HG03342 (cell line): ENCODE results near the gene PSIP1.
"Not testable (repeated sequence)": the region's sequence is repeated elsewhere in the genome, so short reads cannot be mapped to it uniquely, and the experiment has no call there.

Experiments used
- ATAC-seq: cut with Tn5 transposase; IDR thresholded peaks from one replicate; pipeline ENCODE4 v1.9.1; 2021; ENCODE audit warnings: mild to moderate bottlenecking, moderate library complexity; ENCODE audit not compliant: unreplicated experiment

PSIP1 gene

DNA sequence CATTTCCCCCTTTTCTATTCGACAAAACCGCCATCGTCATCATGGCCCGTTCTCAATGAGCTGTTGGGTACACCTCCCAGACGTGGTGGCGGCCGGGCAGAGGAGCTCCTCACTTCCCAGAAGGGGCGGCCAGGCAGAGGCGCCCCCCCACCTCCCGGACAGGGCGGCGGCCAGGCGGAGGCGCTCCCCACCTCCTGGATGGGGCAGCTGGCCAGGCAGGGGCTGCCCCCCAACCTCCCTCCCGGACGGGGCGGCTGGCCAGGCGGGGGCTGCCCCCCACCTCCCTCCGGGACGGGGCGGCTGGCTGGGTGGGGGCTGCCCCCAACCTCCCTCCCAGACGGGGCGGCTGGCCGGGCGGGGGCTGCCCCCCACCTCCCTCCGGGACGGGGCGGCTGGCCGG, 68.9 kb downstream of the PSIP1 start:
- ATAC-seq: not testable (repeated sequence)

DNA sequence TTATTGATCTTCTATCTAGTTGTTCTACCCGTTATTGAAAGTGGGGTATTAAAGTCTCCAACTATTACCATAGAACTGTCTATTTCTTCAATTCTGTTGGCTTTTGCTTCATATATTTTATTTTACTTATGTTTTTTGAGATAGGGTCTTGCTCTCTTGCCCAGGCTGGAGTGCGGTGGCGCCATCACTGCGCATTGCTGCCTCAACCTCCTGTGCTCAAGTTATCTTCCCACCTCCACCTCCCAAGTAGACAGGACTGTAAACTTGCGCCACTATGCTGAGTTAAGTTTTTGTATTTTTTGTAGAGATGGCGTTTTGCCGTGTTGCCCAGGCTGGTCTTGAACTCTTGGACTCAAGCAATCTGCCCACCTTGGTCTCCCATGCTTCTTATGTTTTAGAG, 71.9 kb downstream of the PSIP1 start:
- ATAC-seq: no peak

DNA sequence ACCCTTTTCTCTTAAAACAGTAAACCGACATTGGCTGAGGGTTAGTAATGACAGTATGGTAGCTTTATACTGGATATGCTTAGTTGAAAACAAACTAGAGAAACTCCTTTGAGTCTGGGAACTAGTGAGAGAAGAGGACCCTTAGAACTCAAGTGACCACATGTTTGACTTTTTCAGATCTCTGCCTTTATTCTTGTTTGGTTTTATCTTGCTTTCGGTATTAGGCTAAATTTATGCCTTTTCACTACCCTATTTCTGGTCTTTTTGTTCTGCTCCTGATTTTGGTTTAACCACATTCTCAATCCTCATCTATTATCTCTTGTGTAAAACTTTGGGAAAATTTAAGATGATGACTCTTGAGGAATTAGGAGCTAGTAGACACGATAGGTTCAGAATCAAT, 77.1 kb downstream of the PSIP1 start:
- ATAC-seq: no peak

DNA sequence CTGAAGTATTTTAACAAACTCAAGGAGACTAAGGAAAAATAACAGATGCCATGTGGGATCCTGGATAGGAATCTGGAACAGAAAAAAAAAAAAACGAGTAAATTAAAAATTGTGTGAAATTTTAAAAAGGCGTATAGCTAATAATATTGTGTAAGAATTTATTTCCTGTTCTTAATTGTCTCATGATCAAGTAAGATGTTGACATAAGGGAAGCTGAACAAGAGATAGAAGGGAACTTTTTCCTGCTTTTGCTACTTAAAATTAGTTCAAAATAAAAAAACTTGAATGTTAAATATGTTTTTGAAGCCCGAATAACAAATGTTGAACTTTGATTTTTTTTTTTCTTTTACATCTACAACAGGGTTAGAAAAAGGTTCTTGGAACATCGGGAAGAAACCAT, 77.6 kb downstream of the PSIP1 start:
- ATAC-seq: no peak

DNA sequence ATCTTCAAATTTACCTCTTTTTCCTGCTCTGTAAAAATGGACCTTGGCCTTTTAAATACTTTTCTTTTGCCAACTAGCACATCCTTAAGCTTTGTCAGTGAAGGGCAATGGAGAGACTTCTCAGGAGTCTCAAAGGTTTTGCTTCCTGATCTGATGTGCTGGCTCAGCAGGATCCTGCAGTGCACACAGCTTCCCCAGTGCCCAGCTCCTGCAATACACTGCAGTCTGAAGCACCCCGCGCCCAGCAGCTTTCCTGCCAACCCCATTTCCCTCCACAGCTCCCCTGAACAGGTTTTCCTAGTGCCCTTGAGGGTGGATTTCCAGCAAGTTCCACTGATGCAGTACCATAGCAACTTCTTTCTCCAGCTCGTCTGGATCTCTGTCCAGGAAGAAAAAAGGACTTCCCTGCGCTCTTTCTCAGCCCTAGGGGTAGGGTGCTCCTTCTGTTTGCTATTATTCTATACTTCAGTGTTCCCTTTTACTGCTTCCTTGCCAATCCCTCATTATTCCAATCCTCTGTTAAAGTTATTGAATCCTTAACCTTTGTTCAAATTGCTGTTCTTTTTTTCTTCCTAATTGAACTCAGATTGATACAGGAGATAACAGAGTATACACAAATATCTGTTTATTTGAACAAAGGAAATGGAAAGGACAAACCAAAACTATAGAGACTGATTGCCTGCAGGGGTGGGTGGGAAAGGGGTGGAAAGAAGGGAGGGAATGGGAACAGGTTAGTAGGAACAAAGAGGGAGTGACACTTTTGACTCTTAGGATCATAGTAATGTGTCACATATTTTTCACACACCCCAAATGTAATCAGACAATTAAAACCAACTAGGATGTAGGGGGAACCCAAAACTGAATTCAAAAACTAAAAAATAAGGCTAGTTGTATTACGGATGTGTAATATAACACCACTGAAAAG, 79.6 kb downstream of the PSIP1 start:
- ATAC-seq: no peak

DNA sequence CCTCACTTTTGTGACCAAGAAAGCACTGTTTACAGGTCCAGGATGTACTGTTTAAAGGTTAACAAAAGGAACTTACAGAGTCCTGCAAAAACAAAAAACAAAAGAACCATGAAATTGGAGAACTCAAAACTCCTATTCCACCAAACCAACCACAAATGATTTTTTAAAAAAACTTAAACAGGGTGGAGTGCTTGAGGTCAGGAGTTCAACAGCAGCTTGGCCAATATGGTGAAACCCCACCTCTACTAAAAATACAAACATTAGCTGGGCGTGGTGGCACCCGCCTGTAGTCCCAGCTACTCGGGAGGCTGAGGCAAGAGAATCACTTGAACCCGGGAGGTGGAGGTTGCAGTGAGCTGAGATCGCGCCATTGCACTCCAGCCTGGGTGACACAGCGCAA, 83.1 kb downstream of the PSIP1 start:
- ATAC-seq: not testable (repeated sequence)

DNA sequence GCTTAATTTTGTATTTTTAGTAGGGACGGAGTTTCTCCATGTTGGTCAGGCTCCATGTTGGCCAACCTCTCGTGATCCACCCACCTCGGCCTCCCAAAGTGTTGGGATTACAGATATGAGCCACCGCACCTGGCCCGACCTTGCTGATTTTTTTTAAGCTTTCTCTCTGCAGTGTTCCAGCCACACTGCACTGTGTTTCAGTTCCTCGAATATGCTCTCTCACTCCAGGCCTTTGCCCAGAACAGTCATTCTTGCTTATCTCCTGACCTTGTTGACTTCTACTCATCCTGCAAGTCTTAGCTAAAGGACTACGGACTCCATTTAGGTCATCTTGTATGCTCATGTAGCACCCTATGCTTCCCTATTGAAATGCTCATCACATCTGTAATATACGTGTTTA, 84.8 kb downstream of the PSIP1 start:
- peak; percentile 35 for ATAC-seq

DNA sequence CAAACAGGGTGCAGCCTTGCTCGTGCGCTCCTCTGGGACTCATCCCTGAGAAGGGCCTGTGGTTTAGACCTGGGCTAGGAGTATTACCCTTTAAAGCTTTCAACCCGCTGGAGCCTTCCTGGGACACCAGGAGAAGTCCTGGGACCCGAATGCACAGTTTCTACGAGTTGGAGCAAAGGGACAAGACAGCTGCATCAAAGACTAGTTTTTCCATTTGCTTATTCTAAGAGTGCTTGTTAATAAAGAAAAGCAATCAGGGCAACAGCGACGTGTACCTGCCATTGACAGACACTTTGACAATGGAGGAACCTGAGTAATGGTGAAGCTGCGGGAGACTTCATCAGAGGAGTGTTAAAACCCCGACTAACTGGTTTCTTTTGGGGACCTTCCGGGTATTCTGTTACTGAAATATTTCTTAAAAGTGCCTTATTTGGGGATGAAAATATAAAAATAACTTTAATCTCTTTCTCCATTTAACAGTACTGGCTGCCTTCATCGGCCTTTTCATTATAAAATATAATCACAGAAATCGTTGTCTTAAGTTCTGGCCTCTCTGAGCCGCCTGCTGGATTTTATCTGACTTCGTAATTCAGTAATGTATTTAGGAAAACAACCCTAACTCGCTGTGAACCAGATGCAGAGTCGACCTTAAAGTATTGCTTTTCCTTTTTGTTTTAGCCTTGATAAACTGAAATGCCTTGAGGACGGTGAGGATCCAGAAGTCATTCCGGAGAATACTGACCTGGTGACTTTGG, 87.4 kb downstream of the PSIP1 start:
- ATAC-seq: no peak

DNA sequence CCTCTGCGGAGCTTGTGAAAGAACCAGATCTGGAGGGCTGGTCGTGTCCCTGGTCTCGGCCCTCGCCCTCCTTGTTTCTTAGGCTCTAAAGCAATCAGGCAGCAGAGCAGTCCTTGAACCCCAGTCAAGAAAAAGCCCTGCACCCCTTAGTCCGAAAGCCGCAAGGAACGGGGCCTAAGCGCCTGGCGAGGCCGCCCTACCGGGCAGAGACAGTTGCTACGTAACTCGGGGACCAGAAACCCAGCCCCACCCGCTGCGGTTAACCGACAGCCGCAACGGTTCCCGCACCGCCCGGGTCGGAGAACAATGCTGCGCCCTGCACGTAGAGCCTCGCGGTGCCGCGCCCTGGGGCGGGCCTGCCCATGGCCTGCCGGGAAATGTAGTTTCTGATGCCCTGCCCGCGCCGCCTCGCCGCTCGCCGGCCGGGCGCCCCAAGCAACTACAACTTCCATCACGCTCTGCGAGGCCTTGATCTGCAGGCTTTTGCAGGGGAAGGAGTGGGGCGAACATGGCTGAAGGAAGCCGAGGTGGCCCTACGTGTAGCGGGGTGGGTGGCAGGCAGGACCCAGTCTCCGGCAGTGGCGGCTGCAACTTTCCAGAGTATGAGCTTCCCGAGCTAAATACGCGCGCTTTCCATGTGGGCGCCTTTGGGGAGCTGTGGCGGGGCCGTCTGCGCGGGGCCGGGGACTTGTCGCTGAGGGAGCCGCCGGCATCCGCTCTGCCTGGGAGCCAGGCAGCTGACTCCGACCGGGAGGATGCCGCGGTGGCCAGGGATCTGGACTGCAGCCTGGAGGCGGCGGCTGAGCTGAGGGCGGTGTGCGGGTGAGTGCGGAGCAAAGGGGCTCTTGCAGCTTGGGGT, 88.2 kb downstream of the PSIP1 start, which contains the start of gene SNAPC3:
SNAPC3 (plus strand) TSS at position 505 of the 859 bp plus-strand sequence; CDS start at position 509, 4 bp downstream.
- peak; percentile 96 for ATAC-seq

DNA sequence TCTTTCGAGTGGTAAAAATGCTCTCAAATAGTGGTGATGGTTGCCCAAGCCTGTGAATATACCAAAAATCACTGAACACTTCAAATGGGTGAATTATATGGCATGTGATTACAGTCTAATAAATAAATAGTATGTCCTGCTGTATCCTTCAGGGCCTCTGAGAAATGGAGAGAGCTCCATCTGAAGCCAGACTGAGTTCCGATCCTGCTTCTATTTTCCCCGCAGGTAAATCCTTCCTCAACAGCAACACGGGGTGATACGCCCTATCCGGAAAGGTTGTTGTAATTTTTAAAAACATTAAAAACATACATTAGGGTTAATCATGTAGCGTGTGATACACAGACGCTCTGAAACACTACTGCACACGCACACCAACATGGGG, 88.8 kb downstream of the PSIP1 start:
- ATAC-seq: no peak

DNA sequence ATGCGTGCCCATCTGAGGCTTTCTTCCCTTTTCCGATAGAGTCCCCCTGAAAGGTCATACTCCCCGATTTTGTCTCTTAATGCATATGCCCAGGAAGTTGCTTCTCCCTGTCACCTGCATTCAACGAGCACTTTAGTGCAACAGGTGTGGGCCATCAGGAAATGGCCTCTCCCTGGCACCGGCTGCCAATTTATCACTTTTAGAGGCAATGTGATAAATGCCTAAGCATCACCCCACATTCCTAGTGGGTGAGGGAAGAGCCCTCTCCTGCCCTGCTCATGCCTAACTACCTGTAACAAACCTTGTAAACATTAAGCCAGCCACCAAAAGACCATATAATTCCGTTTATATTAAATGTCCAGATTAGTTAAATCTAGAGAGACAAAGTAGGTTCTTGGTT, 89.2 kb downstream of the PSIP1 start:
- no peak for ATAC-seq

DNA sequence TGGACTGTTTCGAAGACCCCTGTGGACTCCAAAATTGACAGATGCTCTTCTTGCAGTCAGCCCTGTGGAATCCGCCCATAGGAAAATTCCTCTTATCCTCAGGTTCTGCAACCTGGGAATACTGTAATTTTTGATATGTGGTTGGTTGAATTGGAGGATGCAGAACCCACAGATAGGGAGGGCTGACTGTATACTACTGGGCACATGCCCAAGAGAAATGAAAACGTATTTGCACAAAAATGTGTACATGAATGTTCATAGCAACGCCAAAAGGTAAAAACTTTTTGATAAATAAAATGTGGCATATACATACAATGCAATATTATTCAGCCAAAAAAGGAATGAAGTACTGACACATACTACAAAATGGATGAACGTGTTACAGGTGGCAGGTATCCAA, 90.0 kb downstream of the PSIP1 start:
- ATAC-seq: no peak

DNA sequence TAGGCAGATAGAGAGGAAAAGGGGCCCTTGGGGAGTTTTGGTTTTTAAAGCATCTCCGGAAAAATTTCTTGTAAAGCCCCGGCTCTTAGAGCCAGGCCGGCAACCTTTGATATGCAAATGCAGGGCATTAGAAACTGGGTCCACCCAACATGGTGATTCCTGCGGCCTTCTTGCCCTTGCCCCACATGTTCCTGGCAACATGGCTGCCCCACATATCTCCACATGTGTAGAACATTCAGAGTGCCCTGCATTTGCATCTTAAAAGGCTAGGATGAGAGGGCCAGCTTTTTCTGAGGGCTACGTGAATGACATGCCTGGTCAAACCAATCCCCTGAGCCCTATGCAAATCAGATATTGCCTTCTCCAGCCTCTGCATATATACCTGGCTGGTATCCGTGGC, 93.1 kb downstream of the PSIP1 start:
- ATAC-seq: no peak

DNA sequence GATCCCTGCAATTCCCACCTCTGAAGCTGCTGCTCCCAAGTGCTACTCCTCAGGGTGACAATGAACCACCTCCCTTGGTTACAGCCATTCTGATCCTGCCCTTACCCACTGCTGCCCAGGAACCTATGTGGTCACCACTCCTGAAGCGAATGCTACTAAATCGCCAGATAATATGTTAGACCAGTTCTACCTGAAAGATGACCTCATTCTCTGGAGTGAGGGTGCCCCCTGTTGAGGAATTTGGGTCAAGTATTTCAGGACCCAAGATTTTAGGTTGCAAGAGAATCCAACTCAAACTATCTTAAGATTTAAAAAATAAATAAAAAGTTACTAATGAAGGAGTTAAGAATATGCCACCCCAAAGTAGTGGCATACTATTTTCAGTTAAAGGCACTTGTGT, 93.9 kb downstream of the PSIP1 start:
- ATAC-seq: no peak
